CD4-positive, alpha-beta T cell treated with Interleukin-10 for 1 hour (primary cell): ENCODE data around the gene TMEM236.

Source experiments
- DNase-seq: peaks from one replicate; pipeline ENCODE4 v3.0.0-alpha.2; 2020

TMEM236 gene

DNA sequence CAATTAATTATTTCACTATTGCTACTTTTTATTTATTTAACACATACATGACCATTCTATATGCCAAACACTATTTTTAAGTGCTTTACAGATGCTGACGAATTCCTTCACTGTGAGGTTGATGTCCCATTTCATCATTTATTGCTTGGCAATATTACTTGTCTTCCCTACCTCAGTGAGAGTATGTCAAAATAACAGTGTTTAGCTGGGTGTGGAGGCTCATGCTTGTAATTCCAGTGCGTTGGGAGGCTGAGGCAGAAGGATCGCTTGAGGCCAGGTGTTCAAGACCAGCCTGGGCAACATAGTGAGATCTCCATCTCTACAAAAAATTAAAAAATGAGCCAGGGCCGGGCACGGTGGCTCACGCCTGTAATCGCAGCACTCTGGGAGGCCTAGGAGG is 37.4 kb downstream of the TMEM236 start:
- no peak for DNase-seq

GRCh38 chr10:17790651-17791050 is 38.6 kb downstream of the TMEM236 start:
- no peak for DNase-seq

DNA sequence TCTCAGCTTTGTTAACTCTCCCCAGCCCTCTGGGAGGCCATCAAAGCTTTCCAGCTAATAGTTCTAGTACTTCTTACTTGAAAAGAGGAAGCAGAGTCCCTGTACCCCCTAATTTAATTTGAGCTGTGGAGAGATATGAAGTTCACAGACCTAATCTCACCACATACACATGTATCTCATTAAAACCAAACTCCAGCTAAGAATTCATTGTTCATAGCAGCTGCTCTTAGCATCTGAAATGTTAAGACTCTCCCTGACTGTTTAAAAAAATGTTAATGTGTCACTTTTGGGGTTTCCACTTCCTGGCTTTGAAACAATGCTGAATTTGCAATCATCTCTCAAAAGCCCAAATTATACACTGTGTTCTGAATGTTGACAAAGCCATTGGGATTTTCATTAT is 41.0 kb downstream of the TMEM236 start:
- no peak for DNase-seq

- DNase-seq, result no peak
Measured at GRCh38 chr10:17793823-17794644, 42.0 kb downstream of the TMEM236 start.

GRCh38 chr10:17795083-17795482 is 43.1 kb downstream of the TMEM236 start:
- DNase-seq, result no peak

- no peak for DNase-seq
Measured at GRCh38 chr10:17795813-17796594, 44.0 kb downstream of the TMEM236 start.

DNA sequence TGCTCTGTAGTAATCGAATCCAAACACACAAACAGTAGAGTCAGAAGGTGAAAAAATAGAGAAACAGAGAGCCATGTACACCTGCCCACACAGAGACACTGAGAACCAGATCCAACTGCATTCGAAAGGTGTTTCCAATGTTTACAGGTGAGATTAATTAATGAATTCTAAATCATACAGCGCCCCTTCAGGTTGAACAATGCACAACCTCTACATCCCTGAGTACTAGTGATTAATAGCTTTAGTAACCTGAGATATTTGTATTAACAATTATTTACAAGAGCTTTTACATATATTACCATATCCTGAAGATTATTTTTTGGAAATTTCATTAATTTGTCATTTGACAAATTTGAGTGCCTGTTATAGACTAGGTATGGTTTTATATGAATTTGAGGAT is 49.5 kb downstream of the TMEM236 start:
- DNase-seq, result no peak

DNA sequence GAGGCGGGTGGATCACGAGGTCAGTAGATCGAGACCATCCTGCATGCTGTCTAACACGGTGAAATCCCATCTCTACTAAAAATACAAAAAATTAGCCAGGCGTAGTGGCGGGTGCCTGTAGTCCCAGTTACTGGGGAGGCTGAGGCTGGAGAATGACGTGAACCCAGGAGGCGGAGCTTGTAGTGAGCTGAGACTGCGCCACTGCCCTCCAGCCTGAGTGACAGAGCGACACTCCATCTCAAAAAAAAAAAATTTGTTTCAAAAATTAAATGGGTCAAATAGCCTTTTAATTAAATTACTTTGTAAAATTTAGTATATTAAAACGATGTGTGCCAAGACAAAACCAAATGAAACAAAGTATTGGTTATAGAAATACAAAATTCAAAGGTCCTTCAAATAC is 50.3 kb downstream of the TMEM236 start:
- no peak for DNase-seq

DNA sequence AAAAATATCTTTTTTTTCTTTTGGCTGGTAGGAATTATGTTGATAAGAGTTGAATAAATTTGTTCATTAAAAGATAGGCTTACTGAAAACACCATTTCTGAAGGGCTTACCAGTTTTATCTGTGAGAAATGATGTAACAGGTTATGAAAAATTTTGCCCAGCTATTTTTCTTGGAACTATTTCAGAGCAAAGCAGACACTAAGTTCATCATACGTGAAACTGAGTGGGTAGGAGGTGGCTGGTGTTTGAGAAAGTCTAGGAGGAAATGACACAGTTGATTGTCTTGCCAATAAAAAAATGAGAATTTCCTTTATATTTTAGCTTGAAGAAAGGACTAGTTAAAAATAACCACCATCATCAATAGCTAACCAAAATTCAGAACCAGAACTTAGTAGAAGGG is 51.0 kb downstream of the TMEM236 start:
- DNase-seq, result no peak

- no peak for DNase-seq
Measured at GRCh38 chr10:17805330-17805729, 53.3 kb downstream of the TMEM236 start.

DNA sequence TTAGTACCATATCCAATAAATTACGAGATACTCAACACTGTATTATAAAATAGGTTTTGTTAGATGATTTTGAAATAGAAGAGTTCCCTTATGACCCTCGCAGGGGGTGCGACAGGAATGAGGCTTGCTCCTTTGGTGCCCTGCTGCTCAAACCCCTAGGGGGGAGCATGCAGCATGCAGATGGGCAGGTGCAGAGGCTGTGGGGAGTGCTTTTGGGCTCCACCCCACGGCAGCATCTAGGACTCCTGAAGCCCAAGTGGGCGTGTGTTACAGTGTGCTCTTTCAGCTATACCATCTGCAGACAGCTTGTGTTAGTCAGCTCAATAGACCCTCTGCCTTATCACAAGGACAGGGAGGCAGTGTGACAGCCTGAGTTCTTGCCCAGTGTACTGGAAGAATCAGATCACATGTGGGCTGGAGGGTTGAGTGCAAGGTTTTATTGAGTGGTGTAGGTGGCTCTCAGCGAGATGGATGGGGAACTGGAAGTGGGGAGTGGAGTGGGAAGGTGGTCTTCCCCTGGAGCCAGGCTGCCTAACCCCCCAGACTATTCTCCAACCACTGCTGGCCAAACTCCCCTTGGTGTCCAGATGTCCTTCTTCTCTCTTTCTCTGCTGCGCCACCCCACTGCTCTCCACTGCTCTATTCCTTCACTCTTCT is 54.0 kb downstream of the TMEM236 start:
- DNase-seq, result peak; percentile 25

- DNase-seq, result no peak
Measured at GRCh38 chr10:17808971-17809841, 57.2 kb downstream of the TMEM236 start, which contains the start of gene MRC1. TSS of gene MRC1 (plus strand) at chr10:17809348. CDS start at chr10:17809466, 118 bp downstream.

DNA sequence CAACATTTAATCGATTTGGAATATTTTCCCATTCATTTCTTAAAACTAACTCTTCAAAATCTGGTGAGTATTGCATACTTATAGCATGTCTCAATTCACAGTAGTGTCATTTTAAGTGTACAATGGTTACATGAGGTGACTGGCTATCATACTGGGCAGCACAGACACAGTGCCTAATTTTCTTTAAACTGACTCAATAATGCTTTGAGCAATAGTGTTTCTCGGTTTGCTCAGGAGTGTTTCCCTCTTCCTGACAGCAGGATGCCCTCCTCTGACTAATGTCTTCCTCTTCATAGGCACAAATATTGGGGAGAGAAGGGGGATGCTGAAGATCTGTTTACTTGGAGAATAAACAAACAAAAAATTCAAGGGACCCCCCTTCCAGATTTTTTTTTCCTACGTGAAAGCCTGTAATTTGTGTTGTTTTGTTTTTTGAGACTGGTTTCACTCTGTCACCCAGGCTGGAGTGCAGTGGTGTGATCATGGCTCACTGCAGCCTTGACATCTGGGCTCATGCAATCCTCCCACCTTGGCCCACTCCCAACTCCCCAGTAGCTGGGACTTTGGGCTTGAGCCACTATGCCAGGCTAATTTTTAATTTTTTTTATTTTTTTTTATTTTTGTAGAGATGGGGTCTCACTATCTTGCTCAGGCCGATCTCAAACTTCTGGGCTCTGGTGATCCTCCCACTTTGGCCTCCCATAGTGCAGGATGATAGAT is 59.3 kb downstream of the TMEM236 start:
- no peak for DNase-seq

- DNase-seq, result no peak
Measured at GRCh38 chr10:17814973-17815372, 63.0 kb downstream of the TMEM236 start.

DNA sequence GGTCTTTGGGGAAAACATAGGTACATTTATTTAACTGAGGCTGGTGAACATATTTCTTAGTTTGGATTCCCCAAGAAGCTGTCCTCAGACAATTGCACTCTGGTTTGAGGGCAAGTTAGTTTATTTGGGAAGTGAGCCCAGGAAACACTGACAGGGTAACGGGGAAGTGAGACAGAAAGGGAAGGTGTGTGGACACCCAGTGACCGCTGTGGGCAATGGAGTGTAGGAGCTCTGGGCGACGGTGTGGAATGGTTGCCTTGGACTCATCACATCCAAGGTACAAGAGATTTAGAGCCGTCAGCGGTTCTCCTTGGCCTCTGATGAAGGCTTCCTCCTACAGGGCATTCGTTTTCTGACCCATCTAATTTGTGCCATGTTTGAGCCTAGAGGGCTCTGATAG is 64.2 kb downstream of the TMEM236 start:
- no peak for DNase-seq

DNA sequence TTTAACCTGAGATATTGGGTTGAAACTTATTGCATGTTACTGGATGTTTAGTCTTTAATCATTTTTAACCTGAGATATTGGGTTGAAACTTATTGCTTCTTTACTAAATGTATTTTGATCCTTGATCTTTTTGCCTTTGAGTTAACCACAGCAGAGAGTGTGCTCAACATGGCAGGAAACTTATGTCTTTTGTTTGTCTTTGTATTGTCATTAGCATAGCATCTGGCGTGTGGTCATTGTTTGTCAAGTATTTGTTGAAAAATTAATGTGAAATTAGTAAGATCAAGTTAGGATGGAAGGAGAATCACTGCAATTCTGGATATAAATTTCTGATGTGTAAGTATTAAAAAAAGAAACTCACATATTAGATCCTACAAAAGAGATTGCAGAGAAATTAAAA is 65.3 kb downstream of the TMEM236 start:
- DNase-seq, result no peak

GRCh38 chr10:17817790-17818189 is 65.8 kb downstream of the TMEM236 start:
- no peak for DNase-seq

DNA sequence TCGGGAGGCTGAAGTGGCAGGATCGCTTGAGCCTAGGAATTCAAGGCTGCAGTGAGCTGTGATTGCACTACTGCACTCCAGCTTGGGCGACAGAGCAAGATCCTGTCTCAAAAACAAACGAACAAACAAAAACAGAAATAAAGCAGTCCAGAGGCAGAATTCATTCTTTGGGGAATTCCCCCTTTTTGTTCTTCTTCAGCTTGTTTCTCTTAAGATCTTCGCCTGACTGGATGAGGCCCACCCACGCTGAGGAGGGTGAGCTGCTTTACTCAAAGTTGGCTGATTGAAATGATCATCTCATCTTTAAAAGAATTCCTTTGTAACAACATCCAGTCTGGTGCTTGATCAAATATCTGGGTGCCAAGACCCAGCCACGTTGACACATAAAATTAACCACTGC is 67.8 kb downstream of the TMEM236 start:
- DNase-seq, result no peak

- no peak for DNase-seq
Measured at GRCh38 chr10:17820943-17821342, 68.9 kb downstream of the TMEM236 start.

- DNase-seq, result no peak
Measured at GRCh38 chr10:17821893-17822292, 69.9 kb downstream of the TMEM236 start.

- DNase-seq, result no peak
Measured at GRCh38 chr10:17831341-17831740, 79.3 kb downstream of the TMEM236 start.

- DNase-seq, result no peak
Measured at GRCh38 chr10:17831896-17832295, 79.9 kb downstream of the TMEM236 start.
